PC-3 (cell line): ENCODE results near the gene KHK.

ENCODE experiments used
- CTCF ChIP-seq: fragments of 300-600 bp; sonication (generic); conservative IDR thresholded peaks from 2 replicates; pipeline ENCODE4 v1.5.1; 2017; ENCODE audit warnings: antibody characterized with exemption, low read depth, mild to moderate bottlenecking, low read length
- EZH2 ChIP-seq: fragments of 300-600 bp; sonication (generic); IDR thresholded peaks from one replicate; pipeline ENCODE4 v1.6.1; 2017; ENCODE audit warnings: antibody characterized with exemption, mild to moderate bottlenecking, low read length; ENCODE audit not compliant: unreplicated experiment
- EZH2phosphoT487 ChIP-seq: fragments of 300-600 bp; sonication (generic); IDR thresholded peaks from 2 replicates; pipeline ENCODE4 v1.6.1; 2018; ENCODE audit warnings: mild to moderate bottlenecking, antibody characterized with exemption, low read length, borderline replicate concordance

GRCh38 chr2:27084297-27085061, 2.1 kb upstream of the KHK start:
- TF ChIP-seq EZH2phosphoT487 (no peak), CTCF (no peak), EZH2 (no peak)
